Smooth muscle cell of the pulmonary artery (primary cell): ENCODE results near the gene MXD4. TPM values are rescaled to one million over a fixed set of nuclear protein-coding genes. Genes with fewer than 3 reads are reported as not detected.

Source experiments
- total RNA-seq: library from RNA; depleted of rRNA; stranded (reverse); fragments of >200 nt; gene quantifications from 2 replicates; pipeline ENCODE4 v1.2.3, GENCODE V29; 2014

Gene MXD4, protein sequence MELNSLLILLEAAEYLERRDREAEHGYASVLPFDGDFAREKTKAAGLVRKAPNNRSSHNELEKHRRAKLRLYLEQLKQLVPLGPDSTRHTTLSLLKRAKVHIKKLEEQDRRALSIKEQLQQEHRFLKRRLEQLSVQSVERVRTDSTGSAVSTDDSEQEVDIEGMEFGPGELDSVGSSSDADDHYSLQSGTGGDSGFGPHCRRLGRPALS
- total RNA-seq: 51.7 and 73.8 TPM in 2 replicates

DNA sequence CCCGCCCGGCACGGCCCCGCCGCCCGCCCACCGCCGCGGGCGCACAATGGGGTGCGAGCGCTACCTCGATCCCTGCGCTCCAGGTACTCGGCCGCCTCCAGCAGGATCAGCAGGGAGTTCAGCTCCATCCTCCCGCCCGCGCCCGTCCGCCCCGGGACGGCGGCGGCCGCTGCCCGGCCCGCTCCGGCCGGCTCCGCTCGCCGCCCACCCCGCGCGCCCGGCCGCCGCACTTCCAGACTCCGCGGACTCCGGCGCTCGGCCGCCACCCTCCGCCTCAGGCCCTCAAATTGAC lies at the start of gene MXD4:
Gene MXD4 (minus strand): TSS at position 257 of the 292 bp plus-strand sequence. CDS start 129 bp downstream, at position 128.

DNA sequence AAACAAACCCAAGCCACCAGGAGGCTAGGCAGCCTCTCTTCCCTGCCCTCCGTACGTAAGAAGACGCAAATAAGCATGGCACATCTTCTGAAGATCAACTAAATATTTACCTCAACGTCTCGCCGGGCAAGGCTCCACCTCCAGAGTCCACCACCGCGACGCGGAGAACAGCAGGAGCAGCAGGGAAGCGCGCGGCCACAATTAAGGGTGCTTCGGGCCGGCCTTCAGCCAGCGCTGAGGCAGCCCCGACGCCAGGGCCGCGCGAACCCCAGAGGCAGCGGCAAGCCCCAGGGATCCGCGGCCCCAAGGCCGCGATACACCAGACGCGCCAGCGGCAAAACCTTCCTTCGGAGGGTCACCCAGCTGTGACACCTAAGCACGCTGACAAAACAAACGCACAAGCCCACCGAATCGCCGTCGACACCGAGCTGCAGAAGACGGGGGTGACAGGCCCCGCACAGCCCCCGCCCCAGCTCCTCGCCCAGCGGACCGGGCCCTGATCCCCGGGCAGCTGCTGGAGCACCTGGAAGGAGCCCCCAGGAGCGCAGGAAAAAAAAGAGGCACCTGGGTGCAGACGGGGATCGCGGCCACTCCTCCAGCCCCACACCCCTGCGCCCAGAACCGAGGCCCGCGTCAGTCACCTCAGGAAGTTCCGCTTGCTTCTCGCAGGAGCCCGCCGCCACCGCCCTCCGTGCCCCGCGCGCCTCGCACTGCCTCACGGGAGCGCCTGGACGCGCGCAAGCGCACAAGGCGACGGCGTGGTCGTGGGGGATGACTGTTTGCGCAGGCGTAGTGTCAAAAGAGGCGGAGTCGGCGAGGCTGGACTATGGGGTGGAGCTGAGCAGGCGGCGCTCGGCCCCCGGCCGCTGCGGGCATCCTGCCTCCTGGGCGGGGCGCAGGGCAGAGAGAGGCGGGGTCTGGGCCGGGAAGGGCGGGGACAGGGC lies 20.2 kb downstream of the MXD4 start, which contains the start of the genes HAUS3 and POLN:
Gene HAUS3 (minus strand): TSS at position 712 of the 944 bp plus-strand sequence. CDS start 1,175 bp downstream, outside the sequence.
Gene POLN (minus strand): TSS at position 712 of the 944 bp plus-strand sequence. CDS start 12,890 bp downstream, outside the sequence.

Other genes with a start within 250 kb of the MXD4 start
- gene NAT8L, start 202.8 kb downstream of the MXD4 start, total RNA-seq: 0.13 and 0.76 TPM in 2 replicates
- gene HAUS3, start 20.0 kb downstream of the MXD4 start, total RNA-seq: 7.2 and 7.8 TPM in 2 replicates
- gene POLN, start 20.0 kb downstream of the MXD4 start, total RNA-seq: 3.9 and 5.1 TPM in 2 replicates
- 12.4 and 22.5 TPM in 2 replicates for gene ZFYVE28, start 156.5 kb upstream of the MXD4 start, total RNA-seq
- 0.13 TPM in 1 of 2 replicates, not detected in the other for gene CFAP99, start 156.8 kb upstream of the MXD4 start, total RNA-seq
- gene RNF4, start 207.0 kb upstream of the MXD4 start, total RNA-seq: 48.2 and 54.5 TPM in 2 replicates